Testis (tissue), 2 donors: ENCODE measurements around the gene COLGALT1.

ENCODE experiments used
- CTCF ChIP-seq, 3 experiments: fragments of 450-650 bp in 2 of 3; fragments of 200-600 bp in 1 of 3; sonication (generic) in 1 of 3; IDR thresholded peaks; one replicate each; pipeline ENCODE4 v1.5.1; 2016 to 2019; ENCODE audit warnings: antibody characterized with exemption in 3 of 3, mild to moderate bottlenecking in 2 of 3, moderate library complexity in 1 of 3
- POLR2A ChIP-seq: fragments of 450-650 bp; IDR thresholded peaks from one replicate; pipeline ENCODE4 v1.6.1; 2017; ENCODE audit warnings: antibody characterized with exemption, mild to moderate bottlenecking, moderate library complexity

DNA sequence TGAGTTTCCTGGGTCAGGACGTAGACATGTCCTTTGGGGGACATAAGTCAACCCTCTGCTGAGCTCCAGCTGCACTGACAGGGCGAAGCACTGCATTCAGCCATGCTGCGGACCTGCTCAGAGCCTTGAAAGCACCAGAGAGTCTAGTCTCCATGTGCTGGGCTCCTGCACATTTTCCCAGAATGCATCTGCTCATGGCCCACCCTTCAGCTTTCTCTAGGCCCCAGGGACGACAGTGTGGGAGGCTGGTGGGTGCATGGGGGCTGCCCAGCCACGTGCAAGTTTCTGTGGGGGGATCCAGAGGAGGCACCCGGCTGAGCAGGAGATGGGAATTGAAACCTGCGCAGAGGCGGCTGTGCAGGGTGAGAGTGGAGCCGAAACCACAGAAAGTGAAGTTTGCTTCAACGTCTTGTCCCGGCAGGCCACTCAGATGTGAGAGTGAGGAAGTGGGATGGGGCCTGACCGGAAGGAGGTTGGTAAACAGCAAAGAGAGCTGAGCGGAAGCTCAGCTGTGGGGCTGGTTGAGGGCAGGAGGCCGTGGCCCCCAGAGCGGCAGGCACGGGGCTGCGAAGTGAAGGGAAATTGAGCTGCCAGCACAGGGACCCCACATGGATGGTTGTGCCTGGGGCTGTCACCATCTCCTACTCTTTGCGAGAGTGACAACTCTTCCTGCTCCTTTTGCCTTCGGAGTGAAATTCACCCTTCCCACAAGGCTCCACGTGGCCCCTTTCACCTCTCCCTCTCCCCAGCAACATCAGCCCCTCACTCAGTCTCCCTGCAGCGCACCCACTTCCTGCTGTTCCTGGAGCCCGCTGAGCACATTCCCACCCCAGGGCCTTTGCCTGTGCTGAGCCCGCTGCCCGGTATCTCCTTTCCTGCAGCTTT is 32.2 kb upstream of the COLGALT1 start:
- TF ChIP-seq CTCF (IDR thresholded peaks at IDR 0.05): no peak
- TF ChIP-seq POLR2A: no peak
